ENCODE results near the gene EMX2. TPM values are rescaled to one million over a fixed set of nuclear protein-coding genes. Genes with fewer than 3 reads are reported as not detected.

Gene EMX2
- total and polyA plus RNA-seq, 2 of the 13 experiments (the other 11 are each of a cell fraction or from before 2014, with no cell fraction given), result not detected

GRCh38 chr10:117541405-117541908 lies 1.1 kb upstream of the EMX2 start:
- H3K9ac ChIP-seq (ENCODE audit: insufficient read depth, low read depth, low read length), result no peak overlapping the region
- ChIA-PET POLR2A (no interaction called here), CTCF (ENCODE audit: low intra/inter-chr PET ratio, low total read pairs) (no interaction called here)
- ATAC-seq, result no peak
- no peak for FAIRE-seq
- H2AFZ ChIP-seq (ENCODE audit: low read length), result no peak overlapping the region
- H3K79me2 ChIP-seq (ENCODE audit: insufficient read depth, low read length), result no peaks in the 10 kb centered on the region
- no peaks in the 10 kb centered on the region for H3K9me3 ChIP-seq (ENCODE audit: low read length)
- peaks cover 12% of the 10 kb centered on the region for H3K4me1 ChIP-seq (ENCODE audit: insufficient read depth, low read length)
- H3K27ac ChIP-seq (ENCODE audit: extremely low read length, insufficient read depth, low read length), result no peak overlapping the region
- TF ChIP-seq SCMH1 (CRISPR knock-in tag; IDR thresholded peaks at IDR 0.05; ENCODE audit: borderline replicate concordance), result no peak
- no peak for TF ChIP-seq ZNF33A (CRISPR knock-in tag; IDR thresholded peaks at IDR 0.05; ENCODE audit: borderline replicate concordance)
- no peak for TF ChIP-seq ZBTB7A (CRISPR knock-in tag; IDR thresholded peaks at IDR 0.05)
- TF ChIP-seq ZNF337 (CRISPR knock-in tag; IDR thresholded peaks at IDR 0.05; ENCODE audit: borderline replicate concordance, low read depth), result no peak
- no peak for TF ChIP-seq MATR3 (CRISPR knock-in tag; IDR thresholded peaks at IDR 0.05)
- TF ChIP-seq ZNF687 (CRISPR knock-in tag; IDR thresholded peaks at IDR 0.05), result no peak
- no peak for TF ChIP-seq FLYWCH1 (CRISPR knock-in tag; IDR thresholded peaks at IDR 0.05)
- TF ChIP-seq TARDBP (CRISPR knock-in tag; IDR thresholded peaks at IDR 0.05), result no peak
- no peak for TF ChIP-seq MAX (IDR thresholded peaks at IDR 0.05)
- TF ChIP-seq ZFP91 (CRISPR knock-in tag; IDR thresholded peaks at IDR 0.05; ENCODE audit: borderline replicate concordance), result no peak
- in situ Hi-C loops (cut with HindIII; ENCODE audit: extremely low pct_ligation_motif_present, low pct_unique_long_range_greater_than_20kb), result loop anchor here (5.0 to 25.0 kb wide), 2 partner anchors 571 to 701 kb away; no protein-coding TSS in a partner anchor
- no peaks in the 10 kb centered on the region for H4K20me1 ChIP-seq (ENCODE audit: insufficient read depth, low read length)
- no TSS peak for BruUV-seq (replicated peaks)
- no peaks in the 10 kb centered on the region for H3K36me3 ChIP-seq (replicated peaks in 1 of 2; ENCODE audit: control insufficient read depth in 1 of 2, insufficient read depth in 2 of 2, low read length in 2 of 2)
- H3K4me2 ChIP-seq (ENCODE audit: low read depth, low read length), result no peak overlapping the region
- H3K27me3 ChIP-seq (ENCODE audit: control insufficient read depth in 1 of 2, insufficient read depth in 2 of 2, low read length in 2 of 2), result peaks cover 14 to 85% of the 10 kb centered on the region in 2 experiments
- 50% methylated on average over 32 of the region's 32 CpGs for WGBS (ENCODE audit: low lambda C conversion rate)
- no peak for DNase-seq (ENCODE audit: low spot score)
- H3K4me3 ChIP-seq (replicated peaks in 1 of 3; ENCODE audit: insufficient read depth in 1 of 3, low read depth in 2 of 3, low read length in 3 of 3), result no peak overlapping the region
- intact Hi-C loops (cut with micrococcal nuclease; ENCODE audit: unreplicated experiment), result no loop called here
